HuH-7 (cell line): Measurements from ENCODE around the gene LTBP3.
A peak's percentile ranks its signal among the peaks of the same experiment; 100 is the strongest.

Source experiments
- DNase-seq: peaks from one replicate; pipeline ENCODE4 v3.0.0; 2011; ENCODE audit warnings: low spot score

LTBP3 gene

DNA sequence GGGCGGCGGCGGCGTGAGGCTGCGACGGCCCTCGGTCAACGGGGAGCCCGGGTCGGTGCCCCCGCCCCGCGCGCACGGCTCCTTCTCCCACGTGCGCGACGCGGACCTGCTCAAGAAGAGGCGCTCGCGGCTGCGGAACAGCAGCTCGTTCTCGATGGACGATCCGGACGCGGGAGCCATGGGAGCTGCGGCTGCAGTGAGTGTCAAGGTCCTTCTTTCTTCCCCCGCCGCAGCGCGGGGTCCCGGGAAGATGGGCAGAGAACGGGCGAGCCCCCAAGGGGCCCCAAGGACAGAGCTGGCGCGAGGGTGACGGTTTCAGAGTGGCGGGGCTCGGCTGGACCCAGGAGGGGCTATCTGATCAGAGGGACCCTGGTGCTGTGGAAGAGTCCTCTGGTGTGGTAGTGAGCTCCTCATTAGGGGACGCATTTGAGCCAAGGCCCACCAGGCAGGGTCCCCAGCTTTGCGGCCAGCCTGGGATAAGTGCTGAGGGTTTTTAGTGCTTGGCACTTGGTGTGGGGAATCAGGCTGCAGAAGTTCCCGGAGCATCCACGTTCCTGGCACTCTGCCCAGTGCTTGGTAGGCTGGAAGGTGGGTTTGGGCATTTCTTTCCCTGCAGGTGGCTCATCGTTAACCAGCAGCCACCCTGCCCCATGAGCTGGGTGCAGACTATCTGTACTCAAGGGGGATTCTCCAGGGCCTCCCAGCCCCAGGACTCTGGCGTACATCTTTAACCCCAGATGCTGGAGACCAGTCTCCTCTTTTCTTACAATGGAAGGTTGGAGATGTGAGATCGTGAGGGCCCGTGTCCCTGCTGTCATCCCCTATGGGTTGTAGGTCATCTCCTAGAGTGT is 27.5 kb upstream of the LTBP3 start:
- no peak for DNase-seq

DNA sequence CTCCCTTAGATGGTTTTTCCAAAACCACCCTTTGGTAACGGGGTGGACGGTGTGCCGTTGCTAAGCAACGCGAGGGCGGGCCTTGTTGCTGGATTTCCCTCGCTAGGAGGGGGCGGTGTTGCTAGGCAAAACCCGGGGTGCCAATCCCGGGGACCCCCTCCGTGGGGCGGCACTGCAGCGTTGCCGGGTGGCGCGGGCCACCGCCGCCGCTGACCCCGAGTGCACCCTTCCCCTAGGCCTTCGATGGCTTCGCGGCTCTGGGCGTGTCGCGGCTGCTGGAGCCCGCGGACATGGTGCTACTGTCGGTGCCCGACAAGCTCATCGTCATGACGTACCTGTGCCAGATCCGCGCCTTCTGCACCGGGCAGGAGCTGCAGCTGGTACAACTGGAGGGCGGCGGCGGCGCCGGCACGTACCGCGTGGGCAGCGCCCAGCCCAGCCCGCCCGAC is 26.6 kb upstream of the LTBP3 start:
- DNase-seq = no peak

DNA sequence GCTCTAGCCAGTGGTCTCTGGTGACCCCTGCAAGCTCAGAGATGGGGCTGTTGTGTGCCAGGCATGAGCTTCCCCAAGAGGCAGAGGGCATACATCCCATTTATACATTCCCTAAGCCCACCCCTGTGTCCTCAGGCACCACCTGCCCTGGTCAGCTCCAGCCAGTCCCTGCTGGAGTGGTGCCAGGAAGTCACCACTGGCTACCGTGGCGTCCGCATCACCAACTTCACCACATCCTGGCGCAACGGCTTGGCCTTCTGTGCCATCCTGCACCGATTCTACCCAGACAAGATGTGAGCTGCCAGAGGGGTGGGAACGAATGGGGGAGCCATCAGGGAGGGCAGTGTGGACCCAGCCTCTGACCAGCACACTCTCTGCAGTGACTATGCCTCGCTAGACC is 25.9 kb upstream of the LTBP3 start:
- DNase-seq = no peak

DNA sequence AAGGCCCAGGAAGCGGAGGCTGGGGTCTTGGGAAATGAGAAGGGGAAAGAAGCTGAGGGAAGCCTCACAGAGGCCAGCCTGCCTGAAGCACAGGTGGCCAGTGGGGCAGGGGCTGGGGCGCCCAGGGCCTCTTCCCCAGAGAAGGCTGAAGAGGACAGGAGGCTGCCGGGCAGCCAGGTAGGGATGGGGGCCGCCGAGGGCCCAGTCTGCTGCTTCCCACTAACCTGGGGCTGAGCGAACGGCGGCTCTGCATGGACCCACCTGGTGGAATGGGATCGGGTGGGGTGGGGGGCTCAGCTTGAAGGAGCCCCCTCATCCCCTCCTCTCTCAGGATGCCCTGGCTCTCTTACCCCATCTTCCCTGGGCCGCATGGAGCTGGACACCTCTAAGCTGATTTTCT is 25.4 kb upstream of the LTBP3 start:
- no peak for DNase-seq

DNA sequence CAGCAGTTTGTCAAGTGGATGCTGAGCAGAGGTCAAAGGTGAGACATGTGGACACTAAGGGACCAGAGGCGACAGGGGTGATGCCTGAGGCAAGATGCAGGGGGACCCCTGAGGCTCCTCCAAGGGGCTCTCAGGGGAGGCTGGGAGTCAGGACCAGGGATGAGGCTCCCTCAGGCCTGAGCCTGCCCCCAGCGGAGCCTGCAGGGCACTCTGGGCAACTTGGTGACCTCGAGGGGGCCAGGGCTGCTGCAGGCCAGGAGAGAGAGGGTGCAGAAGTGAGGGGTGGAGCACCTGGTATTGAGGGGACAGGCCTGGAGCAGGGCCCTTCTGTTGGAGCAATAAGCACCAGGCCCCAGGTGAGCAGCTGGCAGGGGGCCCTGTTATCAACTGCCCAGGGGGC is 23.8 kb upstream of the LTBP3 start:
- DNase-seq = no peak

DNA sequence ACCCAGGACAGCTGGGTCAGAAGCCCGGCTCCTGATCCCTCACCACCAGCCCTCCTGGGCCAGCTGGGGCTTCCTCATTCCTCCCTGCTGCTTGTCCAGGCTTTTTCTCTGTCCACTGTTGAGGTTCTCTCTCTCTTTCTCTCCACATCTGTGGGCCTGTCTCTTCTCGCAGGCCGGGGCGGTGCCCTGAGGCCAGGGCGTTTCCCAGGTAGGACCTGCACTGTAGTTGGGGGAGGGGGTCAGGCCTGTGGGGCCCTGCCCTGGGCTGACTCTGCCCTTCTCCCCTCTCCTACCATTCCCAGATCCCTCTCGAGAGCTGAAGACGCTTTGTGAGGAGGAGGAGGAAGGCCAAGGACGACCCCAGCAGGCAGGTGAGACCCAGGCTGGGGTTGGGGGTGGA is 22.6 kb upstream of the LTBP3 start:
- no peak for DNase-seq

DNA sequence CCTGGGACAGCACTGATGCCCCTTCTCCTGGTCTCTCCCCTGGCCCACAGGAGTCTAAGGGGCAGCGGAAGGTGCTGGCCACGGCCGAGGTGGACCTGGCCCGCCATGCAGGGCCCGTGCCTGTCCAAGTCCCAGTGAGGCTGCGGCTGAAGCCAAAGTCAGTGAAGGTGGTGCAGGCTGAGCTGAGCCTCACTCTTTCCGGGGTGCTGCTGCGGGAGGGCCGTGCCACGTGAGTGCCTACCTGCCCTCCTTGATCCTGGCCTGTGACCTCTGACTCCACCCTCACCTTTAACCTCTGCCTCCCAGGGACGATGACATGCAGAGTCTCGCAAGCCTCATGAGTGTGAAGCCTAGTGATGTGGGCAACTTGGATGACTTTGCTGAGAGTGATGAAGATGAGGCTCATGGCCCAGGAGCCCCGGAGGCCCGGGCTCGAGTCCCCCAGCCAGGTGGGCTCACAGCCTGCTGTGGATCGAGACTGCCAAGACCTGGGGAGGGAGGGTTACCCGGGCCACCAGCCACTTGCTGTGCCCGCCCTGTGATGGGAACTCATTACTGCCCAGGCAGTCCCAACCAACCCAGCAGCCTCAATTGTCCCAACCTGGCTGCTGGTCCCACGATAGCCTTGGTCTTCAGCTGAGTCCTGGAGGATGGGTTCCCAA is 22.0 kb upstream of the LTBP3 start:
- no peak for DNase-seq

DNA sequence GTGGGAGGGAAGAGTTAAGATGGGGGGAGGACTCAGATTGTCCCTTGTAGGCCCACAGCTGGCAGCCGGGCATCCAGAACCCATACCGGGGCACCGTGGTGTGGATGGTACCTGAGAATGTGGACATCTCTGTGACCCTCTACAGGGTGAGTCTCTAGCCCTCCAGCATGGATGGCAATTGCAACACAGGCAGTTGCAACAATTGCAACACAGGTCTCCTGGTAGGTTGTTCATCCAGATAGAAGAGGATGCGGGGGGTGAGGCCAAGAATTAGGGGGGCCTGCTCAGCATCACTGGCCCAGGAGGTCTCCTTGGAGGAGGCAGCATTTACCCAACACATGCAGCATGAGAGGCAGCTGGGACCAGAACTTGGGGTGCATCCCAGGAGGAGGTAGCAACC is 21.1 kb upstream of the LTBP3 start:
- DNase-seq = no peak

DNA sequence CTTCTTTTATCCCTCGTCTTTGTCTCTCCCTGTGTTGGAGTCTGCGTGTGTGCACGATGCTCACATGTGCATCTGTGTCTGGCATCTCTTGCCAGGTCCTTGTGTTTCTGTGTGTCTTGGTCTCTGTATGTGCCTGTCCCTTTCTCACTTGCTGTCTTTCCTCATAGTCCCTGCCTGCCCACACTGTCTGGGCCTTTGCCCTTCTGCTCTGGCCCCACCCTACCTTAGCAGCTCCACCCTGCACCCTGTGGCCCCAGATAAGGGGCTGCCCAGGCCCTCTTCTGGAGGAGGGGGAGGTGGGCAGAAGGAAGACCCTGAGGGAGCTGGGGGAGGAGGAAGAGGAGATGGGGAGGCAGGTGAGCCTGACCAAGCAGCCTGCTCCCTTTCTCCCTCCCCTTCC is 20.5 kb upstream of the LTBP3 start:
- DNase-seq = no peak

DNA sequence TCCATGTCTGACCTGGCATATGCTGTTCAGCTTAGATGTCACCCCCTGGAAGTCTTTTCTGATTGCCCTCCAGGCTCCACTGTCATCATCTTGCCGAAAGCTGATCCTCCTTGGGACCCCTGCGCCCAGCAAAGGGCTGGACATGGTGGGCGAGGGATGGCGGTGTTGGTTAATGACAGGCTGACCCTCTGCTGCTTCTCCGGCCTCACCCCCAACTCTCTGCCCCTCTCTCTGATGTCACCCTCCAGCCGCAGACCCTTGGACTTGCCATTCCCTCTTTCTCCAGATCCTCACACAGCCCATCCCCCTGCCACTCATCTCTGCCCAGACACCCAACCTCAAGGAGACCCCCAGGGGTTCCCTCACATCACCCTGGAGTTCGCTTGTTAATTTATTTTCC is 20.0 kb upstream of the LTBP3 start:
- DNase-seq = no peak

DNA sequence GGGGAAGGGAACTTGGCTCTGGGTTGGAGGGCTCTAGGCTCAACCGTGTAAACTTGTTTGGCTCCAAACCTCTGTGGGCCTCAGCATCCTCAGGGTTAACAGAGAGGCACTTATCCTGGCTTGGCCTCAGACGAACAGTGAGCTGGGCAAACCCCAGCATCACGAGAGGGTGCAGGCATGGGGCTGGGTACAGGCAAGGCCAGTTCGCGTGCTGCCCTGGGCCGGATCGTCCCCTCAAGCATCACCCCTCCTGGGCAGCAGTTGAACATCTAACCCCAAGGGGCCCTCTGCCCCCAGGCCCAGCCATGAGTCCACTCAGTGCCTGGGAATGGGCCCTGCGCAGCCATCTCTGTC is 19.6 kb upstream of the LTBP3 start:
- no peak for DNase-seq

DNA sequence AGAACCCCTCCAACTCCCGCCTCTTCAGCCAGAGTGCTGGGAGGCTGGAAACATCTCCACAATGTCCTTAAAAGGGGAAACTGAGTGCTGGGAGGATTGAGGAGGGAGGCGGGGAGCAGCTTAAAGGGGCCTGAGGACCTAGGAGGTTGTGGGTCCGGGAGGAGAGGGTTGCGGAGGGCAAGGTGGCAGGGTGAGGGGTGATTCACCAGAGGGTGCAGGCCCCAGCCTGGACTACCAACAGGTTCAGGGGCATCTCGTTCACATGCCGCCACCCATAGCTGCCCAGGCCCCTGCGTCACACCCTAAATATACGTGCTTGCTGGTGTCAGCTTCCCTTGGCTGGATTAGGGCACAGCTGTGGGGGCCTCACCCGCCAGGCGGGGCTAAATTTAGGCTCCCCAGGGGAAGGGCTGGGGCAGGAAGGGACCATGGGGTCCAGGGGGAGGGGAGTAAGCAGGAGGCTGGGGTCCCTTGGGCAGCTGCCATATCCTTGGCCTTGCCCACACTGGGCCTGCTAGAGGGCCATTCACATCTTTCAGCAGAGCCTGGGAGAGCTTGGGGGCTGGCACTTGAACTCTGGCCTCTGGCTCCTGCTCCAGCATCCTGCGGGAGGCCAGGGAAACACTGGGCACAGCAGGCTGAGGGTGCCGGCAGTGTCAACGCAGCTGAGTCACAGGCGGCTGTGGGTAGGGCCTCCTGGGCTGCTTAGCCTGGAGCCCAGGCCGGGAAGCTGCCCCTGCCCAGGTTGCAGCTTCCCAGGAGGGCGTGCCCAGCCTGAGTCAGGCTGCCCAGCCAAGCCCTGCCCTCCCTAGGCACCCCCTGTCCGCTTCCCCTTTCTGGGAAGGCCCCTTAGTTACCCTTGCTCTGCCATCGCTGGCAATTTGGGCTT is 19.0 kb upstream of the LTBP3 start:
- no peak for DNase-seq

DNA sequence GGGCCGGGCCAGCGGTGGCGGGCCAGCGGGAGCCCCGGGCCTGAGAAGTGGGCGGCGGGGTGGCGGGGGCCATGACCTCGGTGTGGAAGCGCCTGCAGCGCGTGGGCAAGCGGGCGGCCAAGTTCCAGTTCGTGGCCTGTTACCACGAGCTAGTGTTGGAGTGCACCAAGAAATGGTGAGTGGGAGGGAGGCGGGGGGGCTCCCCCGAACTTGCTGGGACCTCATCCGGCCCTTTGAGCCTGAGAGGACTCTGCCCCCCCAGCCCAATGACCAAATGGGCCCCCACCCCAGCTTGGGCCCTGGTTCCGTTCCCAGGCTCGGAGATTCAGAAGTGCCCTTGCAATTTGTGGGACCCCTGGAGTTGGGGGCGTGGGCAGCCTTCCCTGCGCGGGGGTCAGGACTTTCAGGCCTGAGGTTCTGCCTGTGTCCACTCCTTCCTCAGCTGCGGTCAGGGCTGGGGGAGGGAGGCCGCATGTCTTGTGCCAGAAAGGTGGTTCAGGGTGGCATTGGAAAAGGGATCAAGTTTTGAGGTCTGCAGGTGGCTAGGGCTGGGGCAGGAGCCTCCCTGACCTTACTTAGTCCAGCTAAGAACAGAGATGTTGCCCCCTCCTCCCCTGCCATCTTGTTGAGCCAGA is 18.2 kb upstream of the LTBP3 start:
- DNase-seq = no peak

DNA sequence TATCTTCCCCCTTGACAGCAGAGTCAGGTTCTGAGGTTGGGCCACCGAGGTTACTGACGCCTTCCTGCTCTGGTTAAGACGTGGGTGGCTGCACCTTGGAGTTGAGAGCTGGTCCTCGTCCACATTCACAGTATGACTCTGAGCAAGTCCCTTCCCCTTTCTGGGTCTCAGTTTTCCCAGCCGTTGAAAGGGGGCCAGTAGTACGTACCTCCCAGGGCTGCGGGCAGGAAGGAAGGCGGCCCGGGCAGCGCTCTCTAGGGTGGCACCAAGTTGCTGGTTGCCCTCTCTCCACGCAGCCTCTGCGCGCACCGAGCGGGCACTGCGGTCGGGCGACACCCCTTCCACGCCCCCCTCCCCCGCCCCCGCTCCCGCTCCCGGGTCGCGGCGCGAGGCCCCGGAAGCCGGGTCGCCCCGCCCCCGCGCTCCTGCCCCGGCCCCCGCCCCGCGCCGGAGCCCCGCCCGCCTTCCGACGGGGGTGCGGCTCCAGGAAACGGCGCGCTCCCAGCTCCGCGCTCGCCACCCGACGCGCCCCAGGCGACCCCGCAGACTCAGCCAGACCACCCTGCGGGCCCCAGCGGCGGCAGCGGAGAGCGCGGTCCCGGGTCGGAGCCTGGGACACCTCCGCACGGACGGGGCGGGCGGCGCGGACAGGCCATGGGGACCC is 17.5 kb upstream of the LTBP3 start, which contains the start of gene EHBP1L1:
TSS of gene EHBP1L1 (plus strand) at position 486 of the 664 bp plus-strand sequence. CDS start 250 bp downstream, outside the sequence.
- DNase-seq = peak; percentile 67

DNA sequence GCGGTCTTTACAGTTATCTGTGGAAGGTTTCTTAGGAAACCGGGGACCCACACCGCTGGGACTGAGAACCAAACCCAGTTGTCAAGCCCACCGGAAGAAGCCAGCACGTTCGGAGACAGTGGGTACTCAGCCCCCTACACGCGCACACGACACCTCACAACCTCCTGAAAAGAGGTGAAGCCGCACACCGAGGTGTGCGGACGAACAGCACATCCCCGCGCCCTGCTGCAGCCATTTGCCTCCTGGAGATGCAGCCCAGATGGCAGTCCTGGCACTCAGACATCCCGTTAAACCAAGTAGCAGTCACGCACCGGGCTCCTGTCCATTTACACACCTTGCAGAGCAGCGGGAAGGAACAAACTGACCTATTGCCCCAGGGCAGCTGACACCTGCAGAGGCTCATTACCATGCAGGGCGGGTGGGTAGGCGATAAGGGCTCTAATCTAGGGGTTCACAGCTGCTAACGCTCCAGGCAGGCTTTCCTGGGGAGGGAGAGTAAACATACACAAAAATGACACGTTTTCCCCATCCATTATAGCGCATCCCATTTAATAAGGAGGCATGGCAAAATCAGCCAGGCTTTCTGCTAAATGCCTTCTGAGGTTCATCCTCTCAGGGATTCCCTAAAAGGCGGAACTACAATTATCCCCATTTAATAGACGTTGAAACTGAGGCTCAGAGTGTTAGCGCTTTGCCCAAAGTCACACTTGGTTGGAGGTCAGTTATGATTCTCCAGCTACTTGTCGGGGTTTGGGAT is 16.8 kb upstream of the LTBP3 start:
- DNase-seq = no peak

DNA sequence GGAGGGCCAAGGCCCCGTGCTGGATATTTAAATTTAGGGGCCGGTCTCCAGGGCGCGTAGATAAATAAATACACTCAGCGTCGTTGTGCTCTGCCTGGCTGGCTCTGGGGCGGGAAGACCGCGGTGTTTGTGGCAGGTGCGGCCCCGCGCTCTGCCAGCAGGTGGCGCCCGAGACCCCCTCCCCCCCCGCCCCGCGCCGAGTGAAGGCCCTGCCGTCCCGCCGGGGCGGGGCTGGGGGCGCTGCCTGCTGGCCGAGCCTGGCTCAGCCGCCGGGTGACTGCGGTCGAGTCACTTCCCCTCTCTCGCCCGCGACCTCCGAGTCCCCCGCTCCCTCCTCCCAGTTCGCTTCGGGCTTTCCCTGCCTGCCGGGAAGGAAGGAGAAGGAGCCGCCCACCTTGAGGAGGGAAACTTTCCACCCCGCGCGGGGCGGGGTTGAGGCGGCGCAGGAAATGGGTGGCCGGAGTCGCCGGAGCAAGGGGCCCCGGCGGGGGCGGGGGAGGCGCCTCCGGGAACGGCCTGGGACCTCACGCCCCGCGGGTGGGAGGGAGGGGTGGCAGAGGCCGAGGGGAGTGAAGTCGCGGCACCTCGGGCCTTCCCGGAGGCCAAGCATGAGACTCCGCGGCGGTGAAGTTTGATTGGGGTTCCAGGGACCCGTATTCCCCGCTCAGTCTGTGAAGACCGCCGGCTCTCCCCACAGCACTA is 16.1 kb upstream of the LTBP3 start:
- peak; percentile 88 for DNase-seq

DNA sequence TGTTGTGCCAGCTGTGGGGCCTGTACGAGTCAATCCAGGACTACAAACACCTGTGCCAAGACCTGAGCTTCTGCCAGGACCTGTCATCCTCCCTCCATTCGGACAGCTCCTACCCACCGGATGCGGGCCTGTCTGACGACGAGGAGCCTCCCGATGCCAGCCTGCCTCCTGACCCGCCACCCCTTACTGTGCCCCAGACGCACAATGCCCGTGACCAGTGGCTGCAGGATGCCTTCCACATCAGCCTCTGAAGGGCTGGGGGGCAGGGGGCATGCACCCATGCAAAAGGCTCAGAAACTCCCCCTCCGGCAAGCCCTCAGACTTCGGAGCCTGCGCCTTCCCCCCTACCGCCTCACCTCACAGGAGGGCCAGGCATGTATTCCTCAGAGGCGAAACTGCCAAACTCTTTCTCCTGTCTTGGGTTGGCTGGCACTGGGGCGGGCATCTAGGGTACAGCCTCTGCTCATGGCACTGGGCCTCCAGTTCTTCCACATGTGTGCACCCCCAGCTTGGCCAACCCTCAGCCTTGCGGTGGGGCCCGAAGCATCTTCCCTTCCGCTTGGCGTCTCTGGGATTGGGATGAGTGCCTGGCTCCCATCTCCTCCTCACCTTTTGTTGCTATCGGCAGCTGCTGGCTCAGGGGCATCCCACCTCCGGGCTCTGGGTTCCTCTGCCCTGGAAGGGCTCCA is 15.4 kb upstream of the LTBP3 start:
- no peak for DNase-seq

DNA sequence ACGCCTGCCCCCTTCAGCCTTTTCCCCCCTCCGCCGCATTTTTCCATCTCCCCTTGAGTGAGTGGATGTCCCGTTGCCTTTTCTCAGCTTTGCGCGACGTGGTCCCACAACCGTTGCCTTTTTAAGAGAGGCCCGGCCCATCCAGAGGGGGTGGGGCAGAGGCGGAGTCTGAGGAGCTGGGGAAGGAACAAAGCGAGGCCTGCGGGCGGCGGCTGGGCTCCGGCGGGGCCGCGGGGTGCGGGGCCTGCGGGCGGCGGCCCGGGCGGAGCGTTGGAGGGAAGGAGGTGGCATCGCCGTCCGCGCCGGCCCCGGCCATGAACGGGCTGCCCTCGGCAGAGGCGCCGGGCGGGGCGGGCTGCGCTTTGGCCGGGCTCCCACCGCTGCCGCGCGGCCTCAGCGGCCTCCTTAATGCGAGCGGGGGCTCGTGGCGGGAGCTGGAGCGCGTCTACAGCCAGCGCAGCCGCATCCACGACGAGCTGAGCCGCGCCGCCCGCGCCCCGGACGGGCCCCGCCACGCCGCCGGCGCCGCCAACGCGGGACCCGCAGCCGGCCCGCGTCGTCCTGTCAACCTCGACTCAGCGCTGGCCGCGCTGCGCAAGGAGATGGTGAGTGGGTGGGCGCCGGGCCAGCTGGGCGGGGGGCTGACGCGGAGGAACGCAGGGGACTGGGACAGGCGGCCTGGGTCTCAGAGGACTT is 14.3 kb upstream of the LTBP3 start, which contains the start of gene FAM89B:
TSS of gene FAM89B (plus strand) at position 183 of the 696 bp plus-strand sequence. CDS start at position 315, 132 bp downstream.
- peak; percentile 78 for DNase-seq

DNA sequence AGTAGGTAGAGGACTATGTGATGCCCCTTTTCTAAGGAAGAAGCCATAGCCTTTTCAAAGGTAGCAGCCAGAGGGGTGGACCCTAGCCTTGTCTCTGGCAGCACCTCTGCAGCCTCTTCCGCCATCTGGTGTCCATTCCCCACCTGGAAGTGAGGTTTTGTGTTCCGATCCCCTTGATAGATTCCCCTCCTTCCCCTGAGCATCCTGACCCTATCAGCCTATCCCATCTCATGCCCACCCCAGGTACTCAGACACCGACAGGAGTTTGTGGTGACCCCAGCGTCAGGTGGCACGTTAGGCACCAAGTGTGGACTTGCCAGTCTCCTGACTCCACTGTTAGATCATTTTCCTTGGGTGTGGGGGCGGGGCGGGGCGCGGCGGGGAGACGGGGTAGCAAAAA is 13.8 kb upstream of the LTBP3 start:
- DNase-seq = peak; percentile 77
